ENCODE results near the gene ANKRD28. TPM values are rescaled to one million over a fixed set of nuclear protein-coding genes. Genes with fewer than 3 reads are reported as not detected.
A peak's percentile ranks its signal among the peaks of the same experiment; 100 is the strongest.

ANKRD28 gene
- polyA plus RNA-seq, 2 donors = 6.6 to 9.2 TPM

- H3K4me1 ChIP-seq (ENCODE audit: control insufficient read depth in 2 of 2, insufficient read depth in 2 of 2, low read length in 1 of 2) = no peaks in the 10 kb centered on the region
- 49 to 52% methylated on average over 7 of the region's 7 CpGs for WGBS, 2 donors
- no peak overlapping the region for H3K27ac ChIP-seq (ENCODE audit: low read depth in 2 of 2, low read length in 1 of 2)
- H3K4me3 ChIP-seq (ENCODE audit: low read depth in 1 of 2, low read length in 2 of 2) = no peak overlapping the region
- no peaks in the 10 kb centered on the region for H3K27me3 ChIP-seq (ENCODE audit: control insufficient read depth in 1 of 2, insufficient read depth in 2 of 2, low read length in 2 of 2)
- H3K36me3 ChIP-seq (ENCODE audit: control insufficient read depth in 2 of 2, insufficient read depth in 2 of 2, low read length in 1 of 2) = no peaks in the 10 kb centered on the region
- H3K9me3 ChIP-seq (ENCODE audit: control insufficient read depth in 2 of 2, insufficient read depth in 1 of 2, low read depth in 1 of 2, low read length in 1 of 2) = no peaks in the 10 kb centered on the region
These were observed 8.0 kb upstream of the ANKRD28 start for GRCh38 chr3:15805756-15806266.

GRCh38 chr3:15804553-15805095 is 6.8 kb upstream of the ANKRD28 start:
- H3K27ac ChIP-seq (ENCODE audit: low read depth in 2 of 2, low read length in 1 of 2) = no peak overlapping the region

GRCh38 chr3:15803921-15804320 is 6.1 kb upstream of the ANKRD28 start:
- Histone ChIP-seq H3K27ac (ENCODE audit: low read depth in 2 of 2, low read length in 1 of 2) (no peak overlapping the region), H3K4me1 (ENCODE audit: control insufficient read depth in 2 of 2, insufficient read depth in 2 of 2, low read length in 1 of 2) (no peaks in the 10 kb centered on the region), H3K27me3 (ENCODE audit: control insufficient read depth in 1 of 2, insufficient read depth in 2 of 2, low read length in 2 of 2) (no peaks in the 10 kb centered on the region), H3K9me3 (ENCODE audit: control insufficient read depth in 2 of 2, insufficient read depth in 1 of 2, low read depth in 1 of 2, low read length in 1 of 2) (no peaks in the 10 kb centered on the region), H3K36me3 (ENCODE audit: control insufficient read depth in 2 of 2, insufficient read depth in 2 of 2, low read length in 1 of 2) (no peaks in the 10 kb centered on the region), H3K4me3 (ENCODE audit: low read depth in 1 of 2, low read length in 2 of 2) (no peak overlapping the region)
- WGBS, 2 donors = 74 to 75% methylated on average over 2 of the region's 2 CpGs

More at GRCh38 chr3:15804553-15805095, 6.8 kb upstream of the ANKRD28 start:
- Histone ChIP-seq H3K4me1 (ENCODE audit: control insufficient read depth in 2 of 2, insufficient read depth in 2 of 2, low read length in 1 of 2) (no peaks in the 10 kb centered on the region), H3K9me3 (ENCODE audit: control insufficient read depth in 2 of 2, insufficient read depth in 1 of 2, low read depth in 1 of 2, low read length in 1 of 2) (no peaks in the 10 kb centered on the region), H3K27me3 (ENCODE audit: control insufficient read depth in 1 of 2, insufficient read depth in 2 of 2, low read length in 2 of 2) (no peaks in the 10 kb centered on the region), H3K36me3 (ENCODE audit: control insufficient read depth in 2 of 2, insufficient read depth in 2 of 2, low read length in 1 of 2) (no peaks in the 10 kb centered on the region), H3K4me3 (ENCODE audit: low read depth in 1 of 2, low read length in 2 of 2) (no peak overlapping the region)
- WGBS, 2 donors = 72 to 90% methylated on average over 4 of the region's 4 CpGs

- Histone ChIP-seq H3K36me3 (ENCODE audit: control insufficient read depth in 2 of 2, insufficient read depth in 2 of 2, low read length in 1 of 2) (no peaks in the 10 kb centered on the region), H3K4me3 (ENCODE audit: low read depth in 1 of 2, low read length in 2 of 2) (no peak overlapping the region), H3K27ac (ENCODE audit: low read depth in 2 of 2, low read length in 1 of 2) (no peak overlapping the region), H3K27me3 (ENCODE audit: control insufficient read depth in 1 of 2, insufficient read depth in 2 of 2, low read length in 2 of 2) (no peaks in the 10 kb centered on the region), H3K4me1 (ENCODE audit: control insufficient read depth in 2 of 2, insufficient read depth in 2 of 2, low read length in 1 of 2) (no peaks in the 10 kb centered on the region), H3K9me3 (ENCODE audit: control insufficient read depth in 2 of 2, insufficient read depth in 1 of 2, low read depth in 1 of 2, low read length in 1 of 2) (no peaks in the 10 kb centered on the region)
- 71 to 76% methylated on average over 3 of the region's 3 CpGs for WGBS, 2 donors
These were observed 3.5 kb upstream of the ANKRD28 start for GRCh38 chr3:15801298-15801697.

GRCh38 chr3:15800780-15801179 is 3.0 kb upstream of the ANKRD28 start:
- Histone ChIP-seq H3K27me3 (ENCODE audit: control insufficient read depth in 1 of 2, insufficient read depth in 2 of 2, low read length in 2 of 2) (no peaks in the 10 kb centered on the region), H3K4me3 (ENCODE audit: low read depth in 1 of 2, low read length in 2 of 2) (no peak overlapping the region), H3K9me3 (ENCODE audit: control insufficient read depth in 2 of 2, insufficient read depth in 1 of 2, low read depth in 1 of 2, low read length in 1 of 2) (no peaks in the 10 kb centered on the region), H3K27ac (ENCODE audit: low read depth in 2 of 2, low read length in 1 of 2) (no peak overlapping the region), H3K36me3 (ENCODE audit: control insufficient read depth in 2 of 2, insufficient read depth in 2 of 2, low read length in 1 of 2) (no peaks in the 10 kb centered on the region), H3K4me1 (ENCODE audit: control insufficient read depth in 2 of 2, insufficient read depth in 2 of 2, low read length in 1 of 2) (no peaks in the 10 kb centered on the region)

- Histone ChIP-seq H3K9me3 (ENCODE audit: control insufficient read depth in 2 of 2, insufficient read depth in 1 of 2, low read depth in 1 of 2, low read length in 1 of 2) (no peaks in the 10 kb centered on the region), H3K4me1 (ENCODE audit: control insufficient read depth in 2 of 2, insufficient read depth in 2 of 2, low read length in 1 of 2) (no peaks in the 10 kb centered on the region), H3K36me3 (ENCODE audit: control insufficient read depth in 2 of 2, insufficient read depth in 2 of 2, low read length in 1 of 2) (no peaks in the 10 kb centered on the region), H3K27me3 (ENCODE audit: control insufficient read depth in 1 of 2, insufficient read depth in 2 of 2, low read length in 2 of 2) (no peaks in the 10 kb centered on the region), H3K27ac (ENCODE audit: low read depth in 2 of 2, low read length in 1 of 2) (no peak overlapping the region), H3K4me3 (ENCODE audit: low read depth in 1 of 2, low read length in 2 of 2) (no peak overlapping the region)
These were observed 2.5 kb upstream of the ANKRD28 start for GRCh38 chr3:15800327-15800726.

GRCh38 chr3:15798533-15799245 is 910 bp upstream of the ANKRD28 start:
- H3K27me3 ChIP-seq (ENCODE audit: control insufficient read depth in 1 of 2, insufficient read depth in 2 of 2, low read length in 2 of 2) = no peaks in the 10 kb centered on the region
- H3K4me1 ChIP-seq (ENCODE audit: control insufficient read depth in 2 of 2, insufficient read depth in 2 of 2, low read length in 1 of 2) = no peaks in the 10 kb centered on the region
- no peaks in the 10 kb centered on the region for H3K9me3 ChIP-seq (ENCODE audit: control insufficient read depth in 2 of 2, insufficient read depth in 1 of 2, low read depth in 1 of 2, low read length in 1 of 2)
- no peaks in the 10 kb centered on the region for H3K36me3 ChIP-seq (ENCODE audit: control insufficient read depth in 2 of 2, insufficient read depth in 2 of 2, low read length in 1 of 2)
- 56 to 59% methylated on average over 2 of the region's 2 CpGs for WGBS, 2 donors
- H3K4me3 ChIP-seq (ENCODE audit: low read depth in 1 of 2, low read length in 2 of 2) = no peak overlapping the region
- H3K27ac ChIP-seq (ENCODE audit: low read depth in 2 of 2, low read length in 1 of 2) = no peak overlapping the region

- Histone ChIP-seq H3K27me3 (ENCODE audit: control insufficient read depth in 1 of 2, insufficient read depth in 2 of 2, low read length in 2 of 2) (no peaks in the 10 kb centered on the region), H3K4me3 (ENCODE audit: low read depth in 1 of 2, low read length in 2 of 2) (peak overlapping the region; percentile 8 to 37), H3K27ac (ENCODE audit: low read depth in 2 of 2, low read length in 1 of 2) (peak overlapping the region; percentile 81 to 84), H3K9me3 (ENCODE audit: control insufficient read depth in 2 of 2, insufficient read depth in 1 of 2, low read depth in 1 of 2, low read length in 1 of 2) (no peaks in the 10 kb centered on the region), H3K4me1 (ENCODE audit: control insufficient read depth in 2 of 2, insufficient read depth in 2 of 2, low read length in 1 of 2) (no peaks in the 10 kb centered on the region), H3K36me3 (ENCODE audit: control insufficient read depth in 2 of 2, insufficient read depth in 2 of 2, low read length in 1 of 2) (no peaks in the 10 kb centered on the region)
- WGBS, 2 donors = 9 to 17% methylated on average over 5 of the region's 5 CpGs
These were observed 773 bp downstream of the ANKRD28 start for GRCh38 chr3:15796771-15797641.

- Histone ChIP-seq H3K4me3 (ENCODE audit: low read depth in 1 of 2, low read length in 2 of 2) (no peak overlapping the region), H3K27me3 (ENCODE audit: control insufficient read depth in 1 of 2, insufficient read depth in 2 of 2, low read length in 2 of 2) (no peaks in the 10 kb centered on the region)
These were observed 1.4 kb downstream of the ANKRD28 start for GRCh38 chr3:15796331-15796730.

More at GRCh38 chr3:15796331-15796730, 1.4 kb downstream of the ANKRD28 start:
- Histone ChIP-seq H3K4me1 (ENCODE audit: control insufficient read depth in 2 of 2, insufficient read depth in 2 of 2, low read length in 1 of 2) (no peaks in the 10 kb centered on the region), H3K36me3 (ENCODE audit: control insufficient read depth in 2 of 2, insufficient read depth in 2 of 2, low read length in 1 of 2) (no peaks in the 10 kb centered on the region), H3K9me3 (ENCODE audit: control insufficient read depth in 2 of 2, insufficient read depth in 1 of 2, low read depth in 1 of 2, low read length in 1 of 2) (no peaks in the 10 kb centered on the region), H3K27ac (ENCODE audit: low read depth in 2 of 2, low read length in 1 of 2) (no peak overlapping the region)
- WGBS, 2 donors = 12 to 18% methylated on average over 2 of the region's 2 CpGs
